K562 (cell line): ENCODE results near the gene IL4I1. TPM values are rescaled to one million over a fixed set of nuclear protein-coding genes. Genes with fewer than 3 reads are reported as not detected.

ENCODE experiments used
- CEBPG ChIP-seq, 3 experiments: fragments of 200-800 bp in 1 of 3; sonication (Bioruptor generic) in 1 of 3; sonication (generic) in 1 of 3; formaldehyde crosslinking in 1 of 3; IDR thresholded peaks in 2 of 3; conservative IDR thresholded peaks in 1 of 3; 2 replicates each; pipeline versions ENCODE4 v1.6.1 to v1.8.0; 2016 to 2022; ENCODE audit warnings: missing compliant biosample characterization in 2 of 3, missing genetic modification characterization in 2 of 3, mild to moderate bottlenecking in 1 of 3, missing genetic modification reagents in 1 of 3
- NFE2L1 ChIP-seq: fragments of 450-650 bp; IDR thresholded peaks from 2 replicates; pipeline ENCODE4 v1.6.1; 2016; ENCODE audit warnings: missing genetic modification characterization, low read depth, mild to moderate bottlenecking, missing compliant biosample characterization, moderate library complexity, borderline replicate concordance
- PCBP2 ChIP-seq: fragments of 200-400 bp; formaldehyde crosslinking; IDR thresholded peaks from 2 replicates; pipeline ENCODE4 v1.6.1; 2018; ENCODE audit warnings: low read length, low read depth, mild to moderate bottlenecking, moderate library complexity; ENCODE audit not compliant: poor library complexity, severe bottlenecking
- TBP ChIP-seq: optimal IDR thresholded peaks from 2 replicates; pipeline ENCODE3; 2011; ENCODE audit warnings: low read depth, low read length, improper control_type of control experiment
- U2AF1 ChIP-seq: fragments of 200-400 bp; formaldehyde crosslinking; optimal IDR thresholded peaks from 2 replicates; pipeline ENCODE3; 2017; ENCODE audit warnings: mild to moderate bottlenecking, low read depth, low read length, moderate library complexity
- U2AF2 ChIP-seq: fragments of 200-400 bp; formaldehyde crosslinking; optimal IDR thresholded peaks from 2 replicates; pipeline ENCODE3; 2017; ENCODE audit warnings: low read depth, mild to moderate bottlenecking, low read length
- XRCC3 ChIP-seq: fragments of 450-650 bp; IDR thresholded peaks from 2 replicates; pipeline ENCODE4 v1.6.1; 2017; ENCODE audit warnings: mild to moderate bottlenecking, moderate library complexity
- ZNF583 ChIP-seq: fragments of 250-450 bp; sonication (Bioruptor Pico); IDR thresholded peaks from 2 replicates; pipeline ENCODE4 v1.4.0; 2020
- ZNF79 ChIP-seq: fragments of 250-450 bp; sonication (Bioruptor Pico); IDR thresholded peaks from 2 replicates; pipeline ENCODE4 v1.4.0; 2020; ENCODE audit warnings: low read depth, mild to moderate bottlenecking, moderate library complexity
- polyA plus RNA-seq, 8 experiments: library from polyadenylated mRNA; depleted of rRNA in 4 of 8; stranded (reverse) in 5 of 8; unstranded in 3 of 8; fragments of >200 nt; fragmentation: Nextera tagmentation in 2 of 8; fragmentation: Illumina TruSeq in 1 of 8; extraction: Ambion mirVana in 2 of 8; extraction: Trizol in 1 of 8; gene quantifications; 2 replicates each; pipeline versions ENCODE4 v1.2.1 to v1.2.3, GENCODE V29; 2011 to 2014; ENCODE audit warnings: inconsistent platforms in 1 of 8, missing spikeins in 1 of 8
- total RNA-seq, 7 experiments: library from RNA; depleted of rRNA in 6 of 7; stranded (reverse); fragments of >200 nt in 6 of 7; fragmentation: Illumina TruSeq in 2 of 7; extraction: Trizol in 2 of 7; gene quantifications; 2 replicates each; pipeline versions ENCODE4 v1.2.1 to v1.2.3, GENCODE V29; 2011 to 2021; ENCODE audit warnings: low replicate concordance in 1 of 7
- TF ChIP-seq, protein P1 (sequence below): fragments of 250-450 bp; sonication (Bioruptor Pico); IDR thresholded peaks from 2 replicates; pipeline ENCODE4 v1.8.0; 2022; ENCODE audit warnings: moderate library complexity, mild to moderate bottlenecking, inconsistent platforms
- TF ChIP-seq, protein P2 (sequence below): fragments of 250-450 bp; sonication (Bioruptor Pico); IDR thresholded peaks from 2 replicates; pipeline ENCODE4 v1.8.0; 2021; ENCODE audit warnings: mild to moderate bottlenecking, moderate library complexity
- TF ChIP-seq, protein P3 (sequence below): fragments of 150-350 bp; IDR thresholded peaks from 2 replicates; pipeline ENCODE4 v1.6.1; 2014; ENCODE audit warnings: low read depth, mild to moderate bottlenecking, low read length, borderline replicate concordance
- TF ChIP-seq, protein P4 (sequence below): fragments of 250-450 bp; sonication (Bioruptor Pico); IDR thresholded peaks from 2 replicates; pipeline ENCODE4 v1.4.0; 2020

Gene IL4I1
- total and polyA plus RNA-seq, 9 of the 15 experiments (the other 6 are each of a cell fraction or from before 2014, with no cell fraction given) = 0.06 to 0.95 (median 0.43) TPM; not detected in 2

DNA sequence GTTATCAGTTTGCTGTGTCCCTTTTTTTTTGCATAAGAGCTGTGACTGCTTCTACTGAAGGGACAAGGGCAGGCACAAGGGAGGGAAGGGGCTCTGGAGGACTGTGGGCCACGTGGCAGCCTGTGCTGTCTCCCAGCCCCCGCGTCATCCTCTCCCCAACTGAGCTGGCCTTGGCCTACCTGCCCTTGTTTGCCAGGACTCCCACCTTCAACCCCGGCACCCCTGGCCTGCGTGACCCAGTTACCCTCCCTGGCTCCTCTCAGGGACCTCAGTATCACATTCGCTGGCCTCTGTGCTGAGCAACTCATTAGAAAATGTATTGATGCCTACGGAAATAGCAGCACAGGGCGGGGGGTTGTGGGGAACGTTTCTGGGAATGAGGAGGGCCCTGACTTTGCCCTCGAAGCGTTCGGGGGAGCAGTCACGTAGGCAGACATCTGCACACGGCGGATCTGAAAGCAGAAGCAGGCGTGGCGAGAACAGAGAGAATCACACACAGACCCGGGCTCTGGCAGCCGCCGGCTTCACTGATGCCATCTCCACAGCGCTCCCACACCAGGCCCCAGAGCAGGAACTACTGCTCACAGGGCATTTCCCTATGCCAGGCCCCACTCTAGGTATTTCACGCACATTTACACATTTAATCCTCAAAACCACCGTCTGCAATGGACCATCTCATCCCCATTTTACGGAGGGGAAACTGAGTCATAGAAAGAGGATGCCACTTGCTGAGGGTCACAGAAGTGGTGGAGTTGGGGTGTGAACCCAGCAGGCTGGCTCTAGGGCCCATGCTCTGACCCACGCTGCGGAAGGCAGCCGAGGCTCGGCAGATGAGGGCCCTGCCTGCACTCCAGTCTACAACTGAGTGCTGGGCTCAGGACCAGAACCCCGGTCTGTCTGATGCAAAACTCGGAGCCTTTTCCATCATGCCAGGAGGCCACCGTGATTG lies 26.6 kb upstream of the IL4I1 start (continued):
- TF ChIP-seq U2AF2 (no peak), ZNF79 (CRISPR knock-in tag) (no peak), CEBPG (CRISPR knock-in tag; IDR thresholded peaks at IDR 0.05) (no peak), CEBPG (tag; conservative IDR thresholded peaks at IDR 0.05 in 1 of 2, IDR thresholded peaks at IDR 0.05 in 1 of 2) (no peak), PCBP2 (no peak), U2AF1 (no peak), NFE2L1 (no peak), ZNF583 (CRISPR knock-in tag) (no peak), TBP (no peak), XRCC3 (no peak)
- TF ChIP-seq, protein P1, sequence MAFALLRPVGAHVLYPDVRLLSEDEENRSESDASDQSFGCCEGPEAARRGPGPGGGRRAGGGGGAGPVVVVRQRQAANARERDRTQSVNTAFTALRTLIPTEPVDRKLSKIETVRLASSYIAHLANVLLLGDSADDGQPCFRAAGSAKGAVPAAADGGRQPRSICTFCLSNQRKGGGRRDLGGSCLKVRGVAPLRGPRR (CRISPR knock-in tag) = 0 out of 2 replicates have a peak, but pooled peaks have one; percentile 12
- TF ChIP-seq, protein P2, sequence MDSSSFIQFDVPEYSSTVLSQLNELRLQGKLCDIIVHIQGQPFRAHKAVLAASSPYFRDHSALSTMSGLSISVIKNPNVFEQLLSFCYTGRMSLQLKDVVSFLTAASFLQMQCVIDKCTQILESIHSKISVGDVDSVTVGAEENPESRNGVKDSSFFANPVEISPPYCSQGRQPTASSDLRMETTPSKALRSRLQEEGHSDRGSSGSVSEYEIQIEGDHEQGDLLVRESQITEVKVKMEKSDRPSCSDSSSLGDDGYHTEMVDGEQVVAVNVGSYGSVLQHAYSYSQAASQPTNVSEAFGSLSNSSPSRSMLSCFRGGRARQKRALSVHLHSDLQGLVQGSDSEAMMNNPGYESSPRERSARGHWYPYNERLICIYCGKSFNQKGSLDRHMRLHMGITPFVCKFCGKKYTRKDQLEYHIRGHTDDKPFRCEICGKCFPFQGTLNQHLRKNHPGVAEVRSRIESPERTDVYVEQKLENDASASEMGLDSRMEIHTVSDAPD (CRISPR knock-in tag) = no peak
- TF ChIP-seq, protein P3, sequence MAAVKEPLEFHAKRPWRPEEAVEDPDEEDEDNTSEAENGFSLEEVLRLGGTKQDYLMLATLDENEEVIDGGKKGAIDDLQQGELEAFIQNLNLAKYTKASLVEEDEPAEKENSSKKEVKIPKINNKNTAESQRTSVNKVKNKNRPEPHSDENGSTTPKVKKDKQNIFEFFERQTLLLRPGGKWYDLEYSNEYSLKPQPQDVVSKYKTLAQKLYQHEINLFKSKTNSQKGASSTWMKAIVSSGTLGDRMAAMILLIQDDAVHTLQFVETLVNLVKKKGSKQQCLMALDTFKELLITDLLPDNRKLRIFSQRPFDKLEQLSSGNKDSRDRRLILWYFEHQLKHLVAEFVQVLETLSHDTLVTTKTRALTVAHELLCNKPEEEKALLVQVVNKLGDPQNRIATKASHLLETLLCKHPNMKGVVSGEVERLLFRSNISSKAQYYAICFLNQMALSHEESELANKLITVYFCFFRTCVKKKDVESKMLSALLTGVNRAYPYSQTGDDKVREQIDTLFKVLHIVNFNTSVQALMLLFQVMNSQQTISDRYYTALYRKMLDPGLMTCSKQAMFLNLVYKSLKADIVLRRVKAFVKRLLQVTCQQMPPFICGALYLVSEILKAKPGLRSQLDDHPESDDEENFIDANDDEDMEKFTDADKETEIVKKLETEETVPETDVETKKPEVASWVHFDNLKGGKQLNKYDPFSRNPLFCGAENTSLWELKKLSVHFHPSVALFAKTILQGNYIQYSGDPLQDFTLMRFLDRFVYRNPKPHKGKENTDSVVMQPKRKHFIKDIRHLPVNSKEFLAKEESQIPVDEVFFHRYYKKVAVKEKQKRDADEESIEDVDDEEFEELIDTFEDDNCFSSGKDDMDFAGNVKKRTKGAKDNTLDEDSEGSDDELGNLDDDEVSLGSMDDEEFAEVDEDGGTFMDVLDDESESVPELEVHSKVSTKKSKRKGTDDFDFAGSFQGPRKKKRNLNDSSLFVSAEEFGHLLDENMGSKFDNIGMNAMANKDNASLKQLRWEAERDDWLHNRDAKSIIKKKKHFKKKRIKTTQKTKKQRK = no peak
- TF ChIP-seq, protein P4, sequence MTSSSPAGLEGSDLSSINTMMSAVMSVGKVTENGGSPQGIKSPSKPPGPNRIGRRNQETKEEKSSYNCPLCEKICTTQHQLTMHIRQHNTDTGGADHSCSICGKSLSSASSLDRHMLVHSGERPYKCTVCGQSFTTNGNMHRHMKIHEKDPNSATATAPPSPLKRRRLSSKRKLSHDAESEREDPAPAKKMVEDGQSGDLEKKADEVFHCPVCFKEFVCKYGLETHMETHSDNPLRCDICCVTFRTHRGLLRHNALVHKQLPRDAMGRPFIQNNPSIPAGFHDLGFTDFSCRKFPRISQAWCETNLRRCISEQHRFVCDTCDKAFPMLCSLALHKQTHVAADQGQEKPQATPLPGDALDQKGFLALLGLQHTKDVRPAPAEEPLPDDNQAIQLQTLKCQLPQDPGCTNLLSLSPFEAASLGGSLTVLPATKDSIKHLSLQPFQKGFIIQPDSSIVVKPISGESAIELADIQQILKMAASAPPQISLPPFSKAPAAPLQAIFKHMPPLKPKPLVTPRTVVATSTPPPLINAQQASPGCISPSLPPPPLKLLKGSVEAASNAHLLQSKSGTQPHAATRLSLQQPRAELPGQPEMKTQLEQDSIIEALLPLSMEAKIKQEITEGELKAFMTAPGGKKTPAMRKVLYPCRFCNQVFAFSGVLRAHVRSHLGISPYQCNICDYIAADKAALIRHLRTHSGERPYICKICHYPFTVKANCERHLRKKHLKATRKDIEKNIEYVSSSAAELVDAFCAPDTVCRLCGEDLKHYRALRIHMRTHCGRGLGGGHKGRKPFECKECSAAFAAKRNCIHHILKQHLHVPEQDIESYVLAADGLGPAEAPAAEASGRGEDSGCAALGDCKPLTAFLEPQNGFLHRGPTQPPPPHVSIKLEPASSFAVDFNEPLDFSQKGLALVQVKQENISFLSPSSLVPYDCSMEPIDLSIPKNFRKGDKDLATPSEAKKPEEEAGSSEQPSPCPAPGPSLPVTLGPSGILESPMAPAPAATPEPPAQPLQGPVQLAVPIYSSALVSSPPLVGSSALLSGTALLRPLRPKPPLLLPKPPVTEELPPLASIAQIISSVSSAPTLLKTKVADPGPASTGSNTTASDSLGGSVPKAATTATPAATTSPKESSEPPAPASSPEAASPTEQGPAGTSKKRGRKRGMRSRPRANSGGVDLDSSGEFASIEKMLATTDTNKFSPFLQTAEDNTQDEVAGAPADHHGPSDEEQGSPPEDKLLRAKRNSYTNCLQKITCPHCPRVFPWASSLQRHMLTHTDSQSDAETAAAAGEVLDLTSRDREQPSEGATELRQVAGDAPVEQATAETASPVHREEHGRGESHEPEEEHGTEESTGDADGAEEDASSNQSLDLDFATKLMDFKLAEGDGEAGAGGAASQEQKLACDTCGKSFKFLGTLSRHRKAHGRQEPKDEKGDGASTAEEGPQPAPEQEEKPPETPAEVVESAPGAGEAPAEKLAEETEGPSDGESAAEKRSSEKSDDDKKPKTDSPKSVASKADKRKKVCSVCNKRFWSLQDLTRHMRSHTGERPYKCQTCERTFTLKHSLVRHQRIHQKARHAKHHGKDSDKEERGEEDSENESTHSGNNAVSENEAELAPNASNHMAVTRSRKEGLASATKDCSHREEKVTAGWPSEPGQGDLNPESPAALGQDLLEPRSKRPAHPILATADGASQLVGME = 0 out of 2 replicates have a peak, but pooled peaks have one; percentile 16
